NCI-H2171 treated with DMSO at 0.1 percent for 48 hours (cell line): Measurements from ENCODE around the gene NPR1.
"Not testable (repeated sequence)": the region's sequence is repeated elsewhere in the genome, so short reads cannot be mapped to it uniquely, and the experiment has no call there.

Source experiments
- DNase-seq: peaks from one replicate; lab custom pipeline; 2025; lab: John Stamatoyannopoulos, UW

Gene NPR1

DNA sequence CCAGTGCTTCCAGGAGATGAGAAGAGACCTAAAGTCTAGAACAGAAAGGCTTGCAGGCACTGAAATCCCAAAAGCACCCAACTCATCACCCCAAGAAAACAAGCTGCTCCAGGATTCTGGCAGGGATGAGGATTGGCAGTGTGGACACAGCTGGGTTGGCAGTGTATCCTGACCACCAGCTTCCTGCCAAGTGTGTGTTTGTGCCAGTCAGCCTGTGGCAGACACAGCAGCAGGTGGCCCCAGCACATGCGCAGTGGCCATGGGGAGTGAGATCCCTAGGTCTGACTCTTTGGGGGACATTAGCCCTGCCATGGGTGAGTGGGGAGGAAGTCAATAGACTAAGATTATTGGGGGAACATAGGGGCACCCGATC is 28.6 kb upstream of the NPR1 start:
- no peak for DNase-seq

DNA sequence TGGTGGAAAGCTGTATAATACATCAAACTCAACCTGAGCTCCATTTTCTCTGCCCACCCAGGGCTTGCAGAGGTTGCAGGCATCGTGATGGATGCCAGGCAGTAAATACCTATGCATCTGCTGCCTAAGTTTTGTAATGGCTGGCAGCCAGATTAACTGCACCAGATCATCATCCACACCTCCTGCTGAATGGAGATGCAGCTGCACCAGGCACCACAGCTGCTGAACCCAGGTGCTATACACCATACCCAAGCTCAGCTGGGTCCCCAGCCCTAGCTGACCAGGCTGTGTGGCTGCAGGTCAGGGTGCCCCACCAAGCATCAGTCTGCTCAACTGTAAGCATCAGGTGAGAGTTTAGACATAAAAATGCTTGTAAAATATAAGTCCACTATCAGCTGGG is 26.7 kb upstream of the NPR1 start:
- DNase-seq, result no peak

DNA sequence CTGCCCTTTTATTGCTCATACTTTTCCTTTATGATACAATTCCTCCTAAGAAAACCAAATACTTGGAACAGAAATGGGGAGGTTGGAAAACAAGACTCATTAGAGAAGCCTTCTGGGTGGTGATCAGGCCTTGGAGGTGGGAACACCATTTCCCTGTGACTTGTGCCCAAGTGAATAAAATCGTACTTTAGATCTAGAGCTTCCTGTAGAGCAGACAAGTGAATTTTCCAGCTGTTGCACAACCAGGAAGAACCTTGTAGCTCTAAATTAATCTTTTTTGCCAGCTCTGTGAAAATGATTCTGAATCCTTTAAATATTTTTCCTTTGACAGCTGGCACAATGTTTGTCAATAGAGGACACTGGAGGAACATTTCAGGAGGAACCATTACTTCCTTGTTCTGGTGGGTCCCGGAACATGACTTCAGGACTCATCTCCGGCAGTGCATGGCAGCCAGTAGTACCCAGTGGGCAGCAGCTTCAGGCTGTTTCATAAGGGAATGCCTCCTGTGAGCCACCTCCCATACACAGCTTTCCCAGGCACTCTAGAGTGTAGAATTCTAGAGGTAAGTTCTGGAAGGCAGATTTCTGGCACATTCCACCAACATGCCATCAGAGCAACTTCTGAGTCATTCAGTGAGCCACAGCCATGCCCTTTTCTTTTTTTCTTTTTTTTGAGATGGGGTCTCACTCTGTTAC is 25.5 kb upstream of the NPR1 start:
- no peak for DNase-seq

DNA sequence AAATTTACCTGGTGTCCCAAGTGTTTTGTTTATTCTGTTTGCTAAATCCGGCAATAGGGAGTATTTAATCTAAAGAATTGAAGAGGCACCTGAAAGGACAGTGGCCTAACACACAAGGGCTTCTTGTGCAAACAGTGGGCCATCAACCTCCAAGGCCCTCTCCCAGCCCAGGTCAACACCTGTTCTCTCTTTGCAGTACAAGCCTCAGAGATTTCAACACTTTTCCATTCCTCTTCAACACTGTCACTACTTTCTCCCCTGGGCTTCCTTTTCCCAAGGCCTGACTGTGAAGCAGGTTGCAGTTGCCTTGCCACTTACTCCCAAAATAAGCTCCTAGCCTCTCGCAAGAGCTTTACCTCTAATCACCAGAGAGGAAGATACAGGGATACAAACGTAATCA is 23.2 kb upstream of the NPR1 start:
- no peak for DNase-seq

DNA sequence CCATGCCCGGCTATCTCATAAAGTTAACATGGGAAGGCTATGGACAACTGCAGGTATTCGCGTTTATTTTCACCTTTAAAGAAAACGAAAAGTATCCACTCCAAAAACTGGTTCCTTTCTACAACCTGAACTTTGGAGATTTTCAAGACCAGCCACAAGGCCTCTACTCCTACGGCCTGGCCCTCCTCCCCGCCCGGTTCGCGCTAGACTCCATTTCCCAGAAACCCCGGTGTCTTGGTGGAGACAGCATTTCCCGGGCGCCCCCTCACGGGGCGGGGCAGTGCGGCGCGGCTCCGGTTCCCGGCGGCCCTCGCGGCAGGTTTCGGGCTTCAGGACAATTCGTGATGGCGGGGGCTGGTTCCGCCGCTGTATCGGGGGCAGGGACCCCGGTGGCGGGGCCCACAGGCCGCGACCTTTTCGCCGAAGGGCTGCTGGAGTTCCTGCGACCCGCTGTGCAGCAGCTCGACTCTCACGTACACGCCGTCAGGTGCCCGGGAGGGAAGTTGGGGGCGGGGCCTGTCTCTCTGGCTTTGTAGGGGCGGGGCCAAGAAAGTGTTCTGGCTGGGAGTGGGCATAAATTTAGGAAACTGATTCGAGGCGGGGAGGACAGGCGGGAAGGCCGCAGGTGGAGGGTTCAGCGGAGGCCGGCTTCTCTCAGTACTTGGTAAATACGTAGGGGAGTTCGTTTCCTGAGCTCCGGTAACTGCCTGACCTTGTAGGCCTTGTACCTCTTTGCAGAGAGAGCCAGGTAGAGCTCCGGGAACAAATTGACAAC is 19.9 kb upstream of the NPR1 start, which contains the start of gene SNAPIN:
Gene SNAPIN, plus strand, starts transcription at position 304 of the 775 bp plus-strand sequence. Its CDS starts 41 bp downstream, at position 345.
- peak; percentile 89 for DNase-seq

DNA sequence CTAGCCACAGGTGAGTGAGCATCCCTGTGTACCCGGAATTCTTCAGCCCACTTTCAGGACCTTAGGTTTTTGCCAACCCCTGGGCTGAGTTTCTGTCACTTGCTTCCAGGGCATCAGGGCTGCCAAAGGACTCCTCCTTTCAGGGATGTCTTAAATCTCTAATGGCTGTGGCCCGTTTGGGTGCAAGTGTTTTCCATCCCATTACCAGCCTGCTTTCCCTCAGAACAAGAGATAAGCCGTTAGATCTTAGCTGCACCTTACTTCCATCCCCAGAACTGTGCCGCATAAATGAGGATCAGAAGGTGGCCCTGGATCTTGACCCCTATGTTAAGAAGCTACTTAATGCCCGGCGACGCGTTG is 19.3 kb upstream of the NPR1 start:
- no peak for DNase-seq

DNA sequence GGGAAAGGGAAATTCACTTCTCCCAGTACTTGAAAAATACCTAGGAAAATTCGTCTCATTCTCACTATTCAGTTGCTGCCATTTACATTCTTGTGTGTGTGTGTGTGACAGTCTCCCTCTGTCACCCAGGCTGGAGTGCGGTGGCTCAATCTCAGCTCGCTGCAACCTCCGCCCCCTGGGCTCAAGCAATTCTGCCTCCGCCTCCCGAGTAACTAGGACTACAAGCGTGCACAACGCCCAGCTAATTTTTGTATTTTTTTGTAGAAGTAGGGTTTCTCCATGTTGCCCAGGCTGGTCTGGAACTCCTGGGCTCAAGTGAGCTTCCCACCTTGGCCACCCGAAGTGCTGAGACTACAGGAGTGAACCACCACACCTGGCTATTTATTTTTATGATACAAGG is 18.8 kb upstream of the NPR1 start:
- no peak for DNase-seq

DNA sequence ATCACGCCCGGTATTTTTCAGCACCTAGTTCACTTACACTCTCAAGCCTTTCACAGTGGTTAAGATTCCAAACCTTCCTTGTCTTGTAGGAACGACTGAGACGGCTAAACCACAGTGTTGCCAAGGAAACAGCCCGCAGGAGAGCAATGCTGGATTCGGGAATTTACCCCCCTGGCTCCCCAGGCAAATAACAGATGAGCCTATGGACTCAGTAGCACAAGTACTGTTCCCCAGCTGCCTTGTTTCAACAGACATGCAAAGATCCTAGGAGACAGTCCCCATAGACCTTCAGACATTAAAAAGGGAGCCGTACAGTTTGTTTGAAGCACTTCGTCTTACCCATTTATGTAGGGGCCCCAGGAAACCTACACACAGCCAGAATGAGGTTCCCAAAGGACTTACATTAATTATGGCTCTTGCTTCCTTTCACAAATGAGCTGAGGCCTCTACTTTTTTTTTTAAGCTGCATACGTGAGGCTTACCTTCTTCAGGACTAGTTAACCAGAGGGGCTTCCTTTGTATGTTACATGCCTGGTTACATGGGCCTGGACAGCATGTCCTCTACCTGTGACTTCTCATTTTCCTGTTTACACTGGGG is 17.3 kb upstream of the NPR1 start:
- DNase-seq, result peak; percentile 42

DNA sequence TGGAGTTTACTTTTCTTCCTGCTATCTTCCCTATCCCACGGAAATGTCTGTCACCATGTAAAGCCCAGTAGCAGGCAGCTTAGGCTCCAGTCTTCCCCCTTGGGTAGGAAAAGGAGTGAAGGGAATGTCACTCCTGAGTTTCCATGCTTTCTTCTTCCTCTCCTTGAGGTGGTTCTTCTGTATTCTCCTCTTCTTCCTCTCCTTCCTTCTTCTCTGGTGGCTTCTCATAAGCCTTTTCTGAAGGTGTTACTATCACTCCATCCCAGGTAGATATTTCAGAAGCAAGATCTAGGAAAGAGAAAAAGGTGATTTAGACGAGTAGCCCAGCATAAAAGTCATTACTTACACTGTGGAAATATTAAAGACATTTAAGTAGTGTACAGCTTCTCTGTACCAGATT is 16.2 kb upstream of the NPR1 start:
- DNase-seq, result no peak

DNA sequence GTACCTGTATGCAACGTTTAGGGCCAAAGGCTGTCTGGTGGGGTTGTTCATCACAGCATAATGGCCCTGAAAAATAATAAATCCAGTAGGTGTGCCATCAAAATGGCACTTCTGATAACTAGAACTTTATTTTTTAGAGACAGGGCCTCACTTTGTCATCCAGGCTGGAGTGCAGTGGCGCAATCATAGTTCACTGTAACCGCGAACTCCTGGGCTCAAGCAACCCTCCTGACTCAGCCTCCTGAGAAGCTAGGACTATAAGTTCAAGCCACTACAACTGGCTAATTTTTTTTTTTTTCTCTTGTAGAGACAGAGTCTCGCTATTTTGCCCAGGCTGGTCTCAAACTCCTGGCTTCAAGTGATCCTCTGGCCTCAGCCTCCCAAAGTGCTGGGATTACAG is 15.3 kb upstream of the NPR1 start:
- no peak for DNase-seq

DNA sequence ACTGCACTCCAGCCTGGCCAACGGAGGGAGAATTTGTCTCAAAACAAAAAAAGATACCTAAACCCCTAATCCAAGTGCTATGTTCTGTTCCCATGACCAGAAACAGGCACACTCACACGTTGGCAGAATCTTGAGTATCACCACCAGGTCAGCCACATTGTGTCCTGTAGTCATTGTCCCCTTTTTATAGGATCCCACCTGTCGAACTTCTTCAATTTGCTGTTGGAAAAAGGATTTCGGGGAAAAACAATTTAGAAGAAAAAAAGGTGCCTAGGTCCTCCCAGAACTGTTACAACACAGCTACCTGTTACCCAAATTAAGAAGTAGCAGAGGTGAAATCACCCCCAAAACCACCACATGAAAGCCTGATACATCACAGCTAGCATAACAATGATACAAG is 11.0 kb upstream of the NPR1 start:
- no peak for DNase-seq

DNA sequence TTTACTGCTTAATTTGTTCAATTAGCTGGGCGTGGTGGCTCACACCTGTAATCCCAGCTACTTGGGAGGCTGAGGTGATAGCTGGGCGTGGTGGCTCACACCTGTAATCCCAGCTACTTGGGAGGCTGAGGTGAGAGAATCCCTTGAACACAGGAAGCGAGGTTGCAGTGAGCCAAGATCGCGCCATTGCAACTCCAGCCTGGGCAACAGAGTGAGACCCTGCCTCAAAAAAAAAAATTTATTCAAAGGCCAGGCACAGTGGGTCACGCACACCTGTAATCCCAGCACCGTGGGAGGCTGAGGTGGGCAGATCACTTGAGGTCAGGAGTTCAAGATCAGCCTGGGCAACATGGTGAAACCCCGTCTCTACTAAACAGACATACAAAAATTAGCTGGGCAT is 9.8 kb upstream of the NPR1 start:
- DNase-seq, result not testable (repeated sequence)

DNA sequence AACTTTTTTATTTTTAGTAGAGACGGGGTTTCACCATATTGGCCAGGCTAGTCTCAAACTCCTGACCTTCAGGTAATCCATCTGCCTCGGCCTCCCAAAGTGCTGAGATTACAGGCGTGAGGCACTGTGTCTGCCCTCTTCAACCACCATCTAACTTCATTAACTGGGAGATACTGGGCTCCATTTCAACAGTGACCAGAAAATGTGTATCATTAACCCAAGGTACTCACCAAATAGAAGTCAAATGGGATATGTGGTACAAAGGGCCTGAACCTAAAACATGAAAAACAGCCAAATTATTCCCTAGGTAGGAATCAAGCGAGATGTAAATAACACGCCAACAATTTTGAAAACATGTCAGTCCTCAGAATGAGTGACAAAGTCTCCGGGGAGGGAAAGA is 8.9 kb upstream of the NPR1 start:
- DNase-seq, result no peak

DNA sequence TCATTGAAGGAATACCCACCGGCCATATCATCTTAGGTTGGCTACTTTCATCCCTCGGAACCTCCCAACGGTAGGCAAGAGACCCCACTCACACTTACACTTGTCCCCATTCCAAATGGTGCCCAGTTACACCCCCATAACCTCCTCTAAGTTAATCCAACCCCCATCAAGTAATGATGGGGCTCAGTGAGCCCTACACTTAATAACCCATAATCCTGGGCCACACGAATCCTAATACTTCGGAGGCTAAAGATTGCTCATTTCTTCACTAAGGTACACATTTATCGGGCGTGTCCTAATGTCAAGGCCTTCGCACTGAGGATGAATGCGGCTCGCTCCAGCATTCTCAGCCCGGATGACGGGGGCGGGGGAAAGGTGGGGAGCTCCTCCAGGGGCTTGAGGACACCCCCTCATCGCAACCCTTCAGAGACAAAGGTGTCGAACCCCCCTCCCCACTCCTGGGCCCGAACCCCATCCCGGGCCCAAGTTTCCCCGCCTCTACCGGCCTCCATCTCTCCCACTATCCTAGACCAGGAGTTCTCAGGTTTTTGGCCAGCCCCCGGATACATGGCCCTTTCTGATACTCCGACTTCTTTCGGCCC is 8.1 kb upstream of the NPR1 start:
- DNase-seq, result no peak

DNA sequence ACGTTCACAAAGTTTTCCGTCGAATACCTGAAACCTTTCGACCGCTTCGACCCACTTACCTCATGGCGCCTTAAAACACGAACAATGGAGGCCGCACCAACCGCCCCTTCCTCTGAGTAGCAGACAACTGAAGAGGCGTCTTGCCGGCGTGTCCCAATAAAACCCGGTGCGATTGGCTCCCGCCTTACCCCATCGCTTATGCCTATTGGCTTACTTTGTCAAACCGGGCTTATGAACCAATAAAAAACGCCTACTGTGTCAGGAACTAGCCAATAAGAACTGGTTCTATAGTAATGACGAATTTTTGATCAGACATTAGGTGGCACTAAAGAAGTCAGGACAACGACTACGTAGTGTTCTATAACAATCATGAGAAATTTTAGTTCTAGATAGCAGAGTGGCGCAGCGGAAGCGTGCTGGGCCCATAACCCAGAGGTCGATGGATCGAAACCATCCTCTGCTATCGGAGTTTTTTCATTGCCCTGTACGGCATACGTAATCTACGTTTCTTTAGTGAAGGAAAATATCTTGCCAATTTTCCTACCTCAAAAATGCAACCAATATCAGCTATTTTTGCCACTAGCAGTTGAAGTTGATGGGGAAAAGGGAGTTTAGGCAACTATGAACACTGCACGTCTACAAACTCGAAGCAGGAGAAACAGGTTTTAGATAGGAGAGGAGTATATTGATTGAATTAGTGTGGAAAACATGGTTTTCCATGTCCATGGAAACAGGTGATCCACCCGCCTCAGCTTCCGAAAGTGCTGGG is 7.4 kb upstream of the NPR1 start, which contains the start of gene ILF2:
Gene ILF2, minus strand, starts transcription at position 135 of the 769 bp plus-strand sequence. Its CDS starts 71 bp downstream, at position 64.
- DNase-seq, result peak; percentile 100

DNA sequence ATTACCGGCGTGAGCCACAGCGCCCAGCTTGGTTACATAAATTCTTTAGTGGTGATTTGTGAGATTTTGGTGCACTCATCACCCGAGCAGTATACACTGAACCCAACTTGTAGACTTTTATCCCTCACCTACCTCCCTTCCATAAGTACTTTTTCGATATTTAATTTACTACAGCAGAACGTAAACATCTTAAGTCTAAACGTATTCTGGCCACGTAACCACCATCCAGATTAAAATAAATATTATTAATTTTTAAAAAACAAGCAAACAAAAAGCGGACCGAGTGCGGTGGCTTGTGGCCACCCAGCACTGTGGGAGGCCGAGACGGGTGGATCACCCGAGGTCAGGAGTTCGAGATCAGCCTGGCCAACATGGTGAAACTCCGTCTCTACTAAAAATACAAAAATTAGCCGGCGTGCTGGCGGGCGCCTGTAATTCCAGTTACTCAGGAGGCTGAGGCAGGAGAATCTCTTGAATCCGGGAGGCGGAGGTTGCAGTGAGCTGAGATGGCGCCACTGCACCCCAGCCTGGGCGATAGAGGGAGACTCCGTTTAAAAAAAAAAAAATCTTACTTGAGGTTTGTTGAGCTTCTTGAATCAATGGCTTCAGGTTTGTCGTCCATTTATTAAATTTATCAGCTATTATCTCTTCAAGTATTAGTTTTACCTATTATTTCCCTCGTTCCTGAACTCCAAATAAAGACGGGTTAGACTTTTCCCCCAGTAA is 6.7 kb upstream of the NPR1 start:
- peak; percentile 71 for DNase-seq

DNA sequence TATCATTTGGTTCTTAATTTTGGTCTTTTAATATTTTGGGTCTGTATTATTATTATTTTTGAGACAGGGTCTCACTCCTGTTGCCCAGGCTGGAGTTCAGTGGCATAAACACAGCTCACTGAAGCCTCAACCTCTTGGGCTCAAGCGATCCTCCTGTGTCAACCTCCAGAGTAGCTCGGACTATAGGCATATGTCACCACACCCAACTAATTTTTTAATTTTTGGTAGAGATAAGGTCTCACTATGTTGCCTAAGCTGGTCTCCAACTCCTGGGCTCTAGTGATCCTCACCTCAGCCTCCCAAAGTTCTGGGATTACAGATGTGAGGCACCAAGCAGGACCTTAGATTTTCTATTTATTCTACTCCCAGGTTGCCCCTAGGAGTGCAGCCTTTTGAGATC is 5.0 kb upstream of the NPR1 start:
- DNase-seq, result no peak

DNA sequence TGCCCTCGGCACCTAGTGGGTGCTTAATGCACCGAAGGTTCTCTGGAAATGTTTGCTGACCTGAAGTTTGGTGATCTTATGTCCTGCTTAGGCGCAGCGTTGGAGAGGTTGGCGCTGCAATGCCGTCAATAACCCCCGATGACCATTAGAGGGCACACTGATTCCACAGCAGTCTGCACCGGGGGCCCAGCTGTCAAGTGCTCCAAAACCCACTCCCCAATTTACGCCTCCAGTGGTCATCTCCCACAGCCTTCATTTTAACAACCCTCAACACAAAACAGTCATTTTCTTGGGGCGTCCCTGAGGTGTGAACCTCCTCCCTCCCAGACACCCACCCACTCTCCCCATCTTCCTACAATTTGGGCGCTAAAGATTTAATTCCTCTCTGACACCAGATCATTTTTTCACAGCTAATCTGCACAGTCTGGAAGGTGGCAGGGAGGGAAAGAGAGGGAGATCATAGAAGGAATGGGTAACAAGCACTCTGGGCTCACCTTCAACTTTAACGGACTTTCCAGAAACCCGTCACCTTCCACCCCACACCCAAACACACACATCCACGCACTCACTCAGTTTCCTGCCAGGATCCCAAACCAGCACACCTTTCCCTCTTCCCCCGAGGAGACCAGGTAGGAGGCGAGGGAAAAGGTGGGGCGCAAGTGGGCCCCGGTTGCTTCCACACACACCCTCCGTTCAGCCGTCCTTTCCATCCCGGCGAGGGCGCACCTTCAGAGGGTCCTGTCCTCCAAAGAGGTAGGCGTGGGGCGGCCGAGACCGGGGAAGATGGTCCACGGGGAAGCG is 570 bp upstream of the NPR1 start:
- peak; percentile 59 for DNase-seq

DNA sequence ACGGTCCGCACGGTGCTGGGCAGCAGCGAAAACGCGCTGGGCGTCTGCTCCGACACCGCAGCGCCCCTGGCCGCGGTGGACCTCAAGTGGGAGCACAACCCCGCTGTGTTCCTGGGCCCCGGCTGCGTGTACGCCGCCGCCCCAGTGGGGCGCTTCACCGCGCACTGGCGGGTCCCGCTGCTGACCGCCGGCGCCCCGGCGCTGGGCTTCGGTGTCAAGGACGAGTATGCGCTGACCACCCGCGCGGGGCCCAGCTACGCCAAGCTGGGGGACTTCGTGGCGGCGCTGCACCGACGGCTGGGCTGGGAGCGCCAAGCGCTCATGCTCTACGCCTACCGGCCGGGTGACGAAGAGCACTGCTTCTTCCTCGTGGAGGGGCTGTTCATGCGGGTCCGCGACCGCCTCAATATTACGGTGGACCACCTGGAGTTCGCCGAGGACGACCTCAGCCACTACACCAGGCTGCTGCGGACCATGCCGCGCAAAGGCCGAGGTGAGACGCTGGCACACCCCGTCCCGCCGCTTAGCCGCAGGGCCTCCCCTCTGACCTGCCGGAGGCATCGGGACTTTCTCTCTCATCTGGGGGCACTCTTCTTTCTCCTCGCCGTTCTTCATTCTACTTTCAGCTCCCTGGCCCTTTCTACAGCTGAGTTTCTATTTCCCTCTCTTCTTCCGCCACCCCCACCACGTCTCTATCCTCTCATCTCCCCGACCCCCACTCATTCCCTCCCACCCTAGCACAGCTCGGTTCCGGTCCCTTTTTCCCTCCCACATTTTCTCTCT is 1.0 kb downstream of the NPR1 start:
- DNase-seq, result no peak

DNA sequence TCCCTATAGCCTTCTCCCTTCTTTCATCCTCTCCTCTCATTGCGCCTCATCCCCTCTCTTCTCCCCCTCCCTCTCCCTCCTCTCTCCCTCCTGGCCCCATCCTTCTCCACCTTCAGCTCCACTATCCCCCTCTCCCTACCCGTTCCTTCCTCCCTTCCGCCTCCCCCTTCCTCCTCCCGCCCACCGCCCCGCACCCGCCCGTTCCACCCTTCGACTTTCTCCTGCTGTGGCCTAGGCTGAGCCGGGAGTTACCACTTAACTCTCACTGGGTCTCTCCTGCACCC is 1.6 kb downstream of the NPR1 start:
- no peak for DNase-seq
